ENCODE results near the gene MXRA5.

The MXRA5 gene

GRCh38 chrX:3346501-3347259 lies at the start of gene MXRA5:
Gene MXRA5, minus strand, starts transcription at chrX:3346652. Its CDS starts 2,819 bp downstream, at chrX:3343833.
- FAIRE-seq (no peak), DNase-seq (ENCODE audit: insufficient read length, low spot score) (no peak)
- no peak for TF ChIP-seq CTCF (IDR thresholded peaks at IDR 0.05; ENCODE audit: insufficient read depth, missing control alignments)

- FAIRE-seq = peak; percentile 72
- TF ChIP-seq CTCF (IDR thresholded peaks at IDR 0.05; ENCODE audit: insufficient read depth, missing control alignments) = no peak
- no peak for DNase-seq (ENCODE audit: insufficient read length, low spot score)
Observed at GRCh38 chrX:3393581-3394111, 47.2 kb upstream of the MXRA5 start.

- DNase-seq (ENCODE audit: insufficient read length, low spot score) = no peak
- FAIRE-seq = no peak
- TF ChIP-seq CTCF (IDR thresholded peaks at IDR 0.05; ENCODE audit: insufficient read depth, missing control alignments) = no peak
Observed at GRCh38 chrX:3393178-3393577, 46.7 kb upstream of the MXRA5 start.

- DNase-seq (ENCODE audit: insufficient read length, low spot score) (no peak), FAIRE-seq (peak; percentile 51)
- no peak for TF ChIP-seq CTCF (IDR thresholded peaks at IDR 0.05; ENCODE audit: insufficient read depth, missing control alignments)
Observed at GRCh38 chrX:3388457-3388856, 42.0 kb upstream of the MXRA5 start.

- no peak for TF ChIP-seq CTCF (IDR thresholded peaks at IDR 0.05; ENCODE audit: insufficient read depth, missing control alignments)
- no peak for FAIRE-seq
Observed at GRCh38 chrX:3384327-3384726, 37.9 kb upstream of the MXRA5 start.

GRCh38 chrX:3380603-3381002 lies 34.2 kb upstream of the MXRA5 start:
- DNase-seq (ENCODE audit: insufficient read length, low spot score) (no peak), FAIRE-seq (no peak)
- no peak for TF ChIP-seq CTCF (IDR thresholded peaks at IDR 0.05; ENCODE audit: insufficient read depth, missing control alignments)

More at GRCh38 chrX:3384327-3384726, 37.9 kb upstream of the MXRA5 start:
- DNase-seq (ENCODE audit: insufficient read length, low spot score) = no peak

- DNase-seq (ENCODE audit: insufficient read length, low spot score) (no peak), FAIRE-seq (no peak)
- TF ChIP-seq CTCF (IDR thresholded peaks at IDR 0.05; ENCODE audit: insufficient read depth, missing control alignments) = no peak
Observed at GRCh38 chrX:3379111-3379510, 32.7 kb upstream of the MXRA5 start.
